ENCODE measurements around the gene GFY.
A peak's percentile ranks its signal among the peaks of the same experiment; 100 is the strongest.
"Not testable (repeated sequence)": the region's sequence is repeated elsewhere in the genome, so short reads cannot be mapped to it uniquely, and the experiment has no call there.

Gene GFY

DNA sequence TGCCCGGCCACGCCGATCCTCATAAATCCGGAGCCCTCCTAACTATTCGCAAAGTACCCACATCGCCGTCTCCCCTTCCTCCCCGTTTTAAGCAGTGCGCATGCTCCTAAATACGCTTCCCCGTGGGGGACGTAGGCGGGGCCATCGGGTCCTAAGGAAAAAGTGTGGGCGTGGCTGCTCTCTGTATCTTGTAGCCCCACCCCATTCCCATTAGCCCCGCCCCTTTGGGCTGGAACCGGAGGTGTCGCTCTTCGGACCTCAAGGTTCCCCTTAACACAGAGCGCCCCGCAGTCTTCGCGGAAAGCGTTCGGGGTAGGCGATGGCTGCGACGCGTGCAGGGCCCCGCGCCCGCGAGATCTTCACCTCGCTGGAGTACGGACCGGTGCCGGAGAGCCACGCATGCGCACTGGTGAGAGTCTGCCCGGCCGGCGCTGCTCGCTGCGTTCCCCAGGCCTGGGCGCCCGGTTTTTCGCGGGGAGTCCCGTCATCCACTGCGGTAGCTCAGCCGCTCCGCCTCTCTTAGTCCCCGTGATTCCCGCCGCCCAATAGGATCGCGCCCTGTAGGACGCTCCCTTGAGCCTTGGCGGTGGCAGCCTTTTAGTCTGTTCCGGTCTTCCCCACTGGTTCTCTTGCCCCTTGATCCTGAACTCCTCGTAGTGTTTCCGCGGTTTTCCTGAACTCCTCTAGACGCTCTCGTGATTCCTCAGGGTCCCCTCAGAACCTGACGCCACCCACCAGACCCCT lies 28.0 kb downstream of the GFY start, which contains the start of gene ALDH16A1:
TSS of gene ALDH16A1 (plus strand) at position 213 of the 744 bp plus-strand sequence. CDS start at position 320, 107 bp downstream.
- Histone ChIP-seq H3K36me3 (ENCODE audit: control insufficient read depth, low read depth, low read length) (peaks cover 4% of the 10 kb centered on the region), H3K27me3 (ENCODE audit: control insufficient read depth, insufficient read depth, low read length) (no peaks in the 10 kb centered on the region), H3K9ac (ENCODE audit: low read length) (peak within 1 kb of the TSS; percentile 100), H3K4me3 (ENCODE audit: low read length) (peak within 1 kb of the TSS; percentile 100), H3K27ac (ENCODE audit: low read length) (peak within 1 kb of the TSS; percentile 99), H3K4me1 (ENCODE audit: control insufficient read depth, low read depth, low read length) (peaks cover 4% of the 10 kb centered on the region), H3K9me3 (ENCODE audit: control insufficient read depth, low read depth, low read length) (no peaks in the 10 kb centered on the region)

DNA sequence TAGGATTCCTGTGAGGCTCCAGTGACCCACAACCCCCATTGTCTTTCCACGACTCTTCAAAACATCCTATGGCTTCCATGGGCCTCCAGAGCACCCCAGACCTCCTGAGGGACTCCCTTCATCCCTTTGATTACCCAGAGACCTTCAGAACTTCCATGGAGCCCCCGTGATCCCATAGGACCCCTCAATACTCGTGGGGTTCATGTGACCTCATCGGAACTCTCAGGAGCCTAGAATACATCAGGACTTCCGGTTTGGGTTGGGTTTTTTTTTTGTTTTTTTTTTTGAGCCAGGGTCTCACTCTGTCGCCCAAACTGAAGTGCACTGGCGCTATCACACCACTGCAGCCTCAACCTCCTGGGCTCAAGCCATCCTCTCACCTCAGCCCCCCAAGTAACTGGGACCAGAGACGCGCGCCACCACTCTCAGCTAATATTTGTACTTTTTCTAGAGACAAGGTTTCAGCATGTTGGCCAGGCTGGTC lies 28.6 kb downstream of the GFY start:
- peak overlapping the region; percentile 100 for H3K4me3 ChIP-seq (ENCODE audit: low read length)
- no peaks in the 10 kb centered on the region for H3K9me3 ChIP-seq (ENCODE audit: control insufficient read depth, low read depth, low read length)
- H3K9ac ChIP-seq (ENCODE audit: low read length) = peak overlapping the region; percentile 100
- H3K36me3 ChIP-seq (ENCODE audit: control insufficient read depth, low read depth, low read length) = peaks cover 4% of the 10 kb centered on the region
- no peaks in the 10 kb centered on the region for H3K27me3 ChIP-seq (ENCODE audit: control insufficient read depth, insufficient read depth, low read length)
- peaks cover 4% of the 10 kb centered on the region for H3K4me1 ChIP-seq (ENCODE audit: control insufficient read depth, low read depth, low read length)
- peak overlapping the region; percentile 99 for H3K27ac ChIP-seq (ENCODE audit: low read length)

DNA sequence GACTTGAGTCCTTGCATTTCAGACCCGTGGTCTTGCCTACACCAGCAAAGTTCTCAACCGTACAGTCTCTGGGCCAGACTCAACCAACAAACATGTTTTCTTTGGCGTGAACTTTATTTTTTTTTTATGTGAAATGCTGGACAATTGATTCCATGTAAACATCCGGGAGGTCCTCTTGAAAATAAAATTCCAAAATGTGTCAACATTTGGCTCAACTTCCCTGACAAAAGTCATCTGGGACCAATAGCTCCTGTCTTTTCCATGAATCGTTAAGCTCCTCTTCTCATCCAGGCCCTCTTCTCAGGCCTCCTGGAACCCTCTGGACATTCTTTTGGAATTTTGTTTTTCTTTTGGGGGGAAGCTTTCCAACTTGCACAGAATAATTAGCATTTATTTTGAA lies 30.6 kb downstream of the GFY start:
- Histone ChIP-seq H3K9me3 (ENCODE audit: control insufficient read depth, low read depth, low read length) (no peaks in the 10 kb centered on the region), H3K36me3 (ENCODE audit: control insufficient read depth, low read depth, low read length) (no peaks in the 10 kb centered on the region), H3K27me3 (ENCODE audit: control insufficient read depth, insufficient read depth, low read length) (no peaks in the 10 kb centered on the region), H3K4me1 (ENCODE audit: control insufficient read depth, low read depth, low read length) (peaks cover 4% of the 10 kb centered on the region), H3K27ac (ENCODE audit: low read length) (no peak overlapping the region), H3K9ac (ENCODE audit: low read length) (no peak overlapping the region), H3K4me3 (ENCODE audit: low read length) (no peak overlapping the region)

DNA sequence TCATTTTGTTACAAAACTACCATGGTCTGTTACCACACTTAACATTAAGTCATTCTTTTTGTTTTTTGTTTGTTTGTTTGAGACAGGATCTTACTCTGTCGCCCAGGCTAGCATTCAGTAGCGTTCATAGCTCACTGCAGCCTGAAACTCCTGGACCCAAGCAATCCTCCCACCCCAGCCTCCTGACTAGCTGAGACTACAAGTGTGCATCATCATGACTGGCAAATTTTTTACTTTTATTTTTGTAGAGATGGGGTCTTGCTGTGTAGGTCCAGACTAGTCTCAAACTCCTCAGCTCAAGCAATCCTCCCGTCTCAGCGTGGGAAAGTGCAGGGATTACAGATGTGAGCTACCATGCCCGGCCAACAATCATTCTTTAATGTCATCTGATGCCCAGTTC lies 31.1 kb downstream of the GFY start:
- peaks cover 4% of the 10 kb centered on the region for H3K4me1 ChIP-seq (ENCODE audit: control insufficient read depth, low read depth, low read length)
- H3K27ac ChIP-seq (ENCODE audit: low read length) = no peak overlapping the region
- H3K4me3 ChIP-seq (ENCODE audit: low read length) = no peak overlapping the region
- no peaks in the 10 kb centered on the region for H3K9me3 ChIP-seq (ENCODE audit: control insufficient read depth, low read depth, low read length)
- no peak overlapping the region for H3K9ac ChIP-seq (ENCODE audit: low read length)
- no peaks in the 10 kb centered on the region for H3K36me3 ChIP-seq (ENCODE audit: control insufficient read depth, low read depth, low read length)
- no peaks in the 10 kb centered on the region for H3K27me3 ChIP-seq (ENCODE audit: control insufficient read depth, insufficient read depth, low read length)

DNA sequence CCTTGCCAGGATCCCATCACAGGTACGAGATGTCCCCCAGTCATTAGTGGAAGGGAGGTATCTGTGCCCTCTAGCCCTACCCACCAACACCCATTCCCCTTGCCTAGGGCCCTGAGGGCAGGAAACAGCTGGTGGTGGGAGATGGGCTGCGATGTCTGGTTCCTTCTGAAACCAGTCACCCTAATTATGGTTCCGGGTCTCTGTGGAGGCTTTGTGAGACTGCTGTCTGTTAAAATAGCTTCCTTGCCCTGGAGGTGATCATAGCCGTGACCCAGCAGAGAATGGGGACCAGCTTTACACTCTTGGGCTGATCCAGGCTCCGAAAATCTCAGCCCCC lies 33.3 kb downstream of the GFY start:
- H3K27ac ChIP-seq (ENCODE audit: low read length) = no peak overlapping the region
- no peaks in the 10 kb centered on the region for H3K36me3 ChIP-seq (ENCODE audit: control insufficient read depth, low read depth, low read length)
- H3K4me3 ChIP-seq (ENCODE audit: low read length) = no peak overlapping the region
- no peaks in the 10 kb centered on the region for H3K27me3 ChIP-seq (ENCODE audit: control insufficient read depth, insufficient read depth, low read length)
- H3K4me1 ChIP-seq (ENCODE audit: control insufficient read depth, low read depth, low read length) = peaks cover 4% of the 10 kb centered on the region
- no peak overlapping the region for H3K9ac ChIP-seq (ENCODE audit: low read length)
- H3K9me3 ChIP-seq (ENCODE audit: control insufficient read depth, low read depth, low read length) = no peaks in the 10 kb centered on the region

DNA sequence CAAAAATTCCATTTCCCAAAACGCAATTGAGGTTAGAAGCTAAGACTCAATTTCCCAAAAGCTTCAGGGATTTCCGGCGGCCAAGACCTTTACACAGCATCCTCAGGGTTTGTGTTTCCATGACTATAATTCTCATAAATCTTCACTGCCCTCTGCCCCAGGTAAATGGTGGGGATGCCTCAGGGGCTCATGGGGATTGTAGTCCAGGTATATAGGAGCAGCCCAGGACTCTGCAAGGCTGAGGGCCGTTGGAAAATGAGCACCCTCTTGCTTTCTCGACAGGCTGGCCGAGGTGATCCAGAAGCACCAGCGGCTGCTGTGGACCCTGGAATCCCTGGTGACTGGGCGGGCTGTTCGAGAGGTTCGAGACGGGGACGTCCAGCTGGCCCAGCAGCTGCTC lies 34.2 kb downstream of the GFY start:
- H3K27ac ChIP-seq (ENCODE audit: low read length) = no peak overlapping the region

DNA sequence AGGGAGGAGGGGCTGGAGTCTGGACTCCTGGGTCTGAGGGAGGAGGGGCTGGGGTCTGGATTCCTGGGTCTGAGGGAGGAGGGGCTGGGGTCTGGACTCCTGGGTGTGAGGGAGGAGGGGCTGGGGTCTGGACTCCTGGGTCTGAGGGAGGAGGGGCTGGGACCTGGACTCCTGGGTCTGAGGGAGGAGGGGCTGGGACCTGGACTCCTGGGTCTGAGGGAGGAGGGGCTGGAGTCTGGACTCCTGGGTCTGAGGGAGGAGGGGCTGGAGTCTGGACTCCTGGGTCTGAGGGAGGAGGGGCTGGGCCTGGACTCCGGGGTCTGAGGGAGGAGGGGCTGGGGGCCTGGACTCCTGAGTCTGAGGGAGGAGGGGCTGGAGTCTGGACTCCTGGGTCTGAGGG lies 35.9 kb downstream of the GFY start:
- H3K36me3 ChIP-seq (ENCODE audit: control insufficient read depth, low read depth, low read length); H3K27ac ChIP-seq (ENCODE audit: low read length); H3K4me3 ChIP-seq (ENCODE audit: low read length): not testable (repeated sequence)

More for the DNA sequence above, 34.2 kb downstream of the GFY start:
- Histone ChIP-seq H3K9ac (ENCODE audit: low read length) (no peak overlapping the region), H3K9me3 (ENCODE audit: control insufficient read depth, low read depth, low read length) (no peaks in the 10 kb centered on the region), H3K4me3 (ENCODE audit: low read length) (no peak overlapping the region), H3K4me1 (ENCODE audit: control insufficient read depth, low read depth, low read length) (no peaks in the 10 kb centered on the region), H3K27me3 (ENCODE audit: control insufficient read depth, insufficient read depth, low read length) (no peaks in the 10 kb centered on the region), H3K36me3 (ENCODE audit: control insufficient read depth, low read depth, low read length) (no peaks in the 10 kb centered on the region)

DNA sequence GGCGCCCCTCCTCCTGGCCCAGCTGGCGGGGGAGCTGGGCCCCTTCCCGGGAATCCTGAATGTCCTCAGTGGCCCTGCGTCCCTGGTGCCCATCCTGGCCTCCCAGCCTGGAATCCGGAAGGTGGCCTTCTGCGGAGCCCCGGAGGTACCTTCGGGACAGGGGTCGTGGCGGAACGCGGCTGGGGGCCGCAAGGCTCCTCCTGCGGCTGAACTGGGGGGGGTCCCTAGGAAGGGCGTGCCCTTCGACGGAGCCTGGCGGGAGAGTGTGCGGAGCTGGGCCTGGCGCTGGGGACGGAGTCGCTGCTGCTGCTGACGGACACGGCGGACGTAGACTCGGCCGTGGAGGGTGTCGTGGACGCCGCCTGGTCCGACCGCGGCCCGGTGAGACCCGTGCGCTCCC lies 36.5 kb downstream of the GFY start:
- H3K9ac ChIP-seq (ENCODE audit: low read length) = no peak overlapping the region
- H3K9me3 ChIP-seq (ENCODE audit: control insufficient read depth, low read depth, low read length) = no peaks in the 10 kb centered on the region
- no peaks in the 10 kb centered on the region for H3K36me3 ChIP-seq (ENCODE audit: control insufficient read depth, low read depth, low read length)
- no peaks in the 10 kb centered on the region for H3K4me1 ChIP-seq (ENCODE audit: control insufficient read depth, low read depth, low read length)
- H3K4me3 ChIP-seq (ENCODE audit: low read length) = no peak overlapping the region
- H3K27ac ChIP-seq (ENCODE audit: low read length) = no peak overlapping the region
- no peaks in the 10 kb centered on the region for H3K27me3 ChIP-seq (ENCODE audit: control insufficient read depth, insufficient read depth, low read length)

More for the DNA sequence above, 35.9 kb downstream of the GFY start:
- H3K4me1 ChIP-seq (ENCODE audit: control insufficient read depth, low read depth, low read length); H3K27me3 ChIP-seq (ENCODE audit: control insufficient read depth, insufficient read depth, low read length); H3K9ac ChIP-seq (ENCODE audit: low read length); H3K9me3 ChIP-seq (ENCODE audit: control insufficient read depth, low read depth, low read length): not testable (repeated sequence)

DNA sequence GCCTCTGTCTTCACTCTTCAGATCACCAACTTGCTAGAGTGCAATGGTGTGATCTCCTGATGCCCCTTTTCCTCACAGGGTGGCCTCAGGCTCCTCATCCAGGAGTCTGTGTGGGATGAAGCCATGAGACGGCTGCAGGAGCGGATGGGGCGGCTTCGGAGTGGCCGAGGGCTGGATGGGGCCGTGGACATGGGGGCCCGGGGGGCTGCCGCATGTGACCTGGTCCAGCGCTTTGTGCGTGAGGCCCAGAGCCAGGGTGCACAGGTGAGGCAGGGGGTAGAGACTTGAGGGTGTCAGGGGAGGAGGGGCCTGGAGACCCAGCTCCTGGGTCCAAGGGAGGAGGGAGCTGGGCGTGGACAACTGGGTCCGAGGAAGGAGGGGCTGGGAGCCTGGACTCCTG lies 37.3 kb downstream of the GFY start:
- no peak overlapping the region for H3K4me3 ChIP-seq (ENCODE audit: low read length)
- no peaks in the 10 kb centered on the region for H3K27me3 ChIP-seq (ENCODE audit: control insufficient read depth, insufficient read depth, low read length)
- H3K9ac ChIP-seq (ENCODE audit: low read length) = no peak overlapping the region
- no peaks in the 10 kb centered on the region for H3K4me1 ChIP-seq (ENCODE audit: control insufficient read depth, low read depth, low read length)
- H3K9me3 ChIP-seq (ENCODE audit: control insufficient read depth, low read depth, low read length) = no peaks in the 10 kb centered on the region
- H3K36me3 ChIP-seq (ENCODE audit: control insufficient read depth, low read depth, low read length) = no peaks in the 10 kb centered on the region
- H3K27ac ChIP-seq (ENCODE audit: low read length) = no peak overlapping the region

DNA sequence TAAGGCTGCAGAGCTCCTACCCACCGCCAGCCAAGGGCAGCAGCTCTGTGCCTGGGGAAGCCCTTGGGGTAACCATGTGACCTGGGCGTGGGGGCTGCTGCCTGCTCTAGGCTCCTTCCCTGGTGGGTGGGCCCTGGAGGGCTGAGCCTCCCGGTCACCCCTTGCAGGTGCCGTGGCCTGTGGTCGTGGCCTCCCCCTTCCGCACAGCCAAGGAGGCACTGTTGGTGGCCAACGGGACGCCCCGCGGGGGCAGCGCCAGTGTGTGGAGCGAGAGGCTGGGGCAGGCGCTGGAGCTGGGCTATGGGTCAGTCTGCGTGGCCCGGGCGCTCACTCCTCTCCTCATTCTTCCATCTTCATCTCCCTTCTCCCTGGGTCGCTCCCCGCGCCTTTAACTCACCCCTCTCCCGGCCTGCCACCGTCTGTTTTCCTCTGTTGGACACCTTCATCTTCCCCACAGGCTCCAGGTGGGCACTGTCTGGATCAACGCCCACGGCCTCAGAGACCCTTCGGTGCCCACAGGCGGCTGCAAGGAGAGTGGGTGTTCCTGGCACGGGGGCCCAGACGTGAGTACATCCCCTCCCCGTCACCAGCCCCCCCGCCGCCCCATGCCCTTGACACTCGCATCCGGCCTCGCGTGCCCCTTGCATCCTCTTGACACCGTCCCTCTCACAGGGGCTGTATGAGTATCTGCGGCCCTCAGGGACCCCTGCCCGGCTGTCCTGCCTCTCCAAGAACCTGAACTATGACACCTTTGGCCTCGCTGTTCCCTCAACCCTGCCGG lies 39.0 kb downstream of the GFY start:
- Histone ChIP-seq H3K36me3 (ENCODE audit: control insufficient read depth, low read depth, low read length) (no peaks in the 10 kb centered on the region), H3K9ac (ENCODE audit: low read length) (no peak overlapping the region), H3K4me3 (ENCODE audit: low read length) (no peak overlapping the region), H3K27me3 (ENCODE audit: control insufficient read depth, insufficient read depth, low read length) (no peaks in the 10 kb centered on the region), H3K9me3 (ENCODE audit: control insufficient read depth, low read depth, low read length) (no peaks in the 10 kb centered on the region), H3K4me1 (ENCODE audit: control insufficient read depth, low read depth, low read length) (peaks cover 5% of the 10 kb centered on the region), H3K27ac (ENCODE audit: low read length) (no peak overlapping the region)

DNA sequence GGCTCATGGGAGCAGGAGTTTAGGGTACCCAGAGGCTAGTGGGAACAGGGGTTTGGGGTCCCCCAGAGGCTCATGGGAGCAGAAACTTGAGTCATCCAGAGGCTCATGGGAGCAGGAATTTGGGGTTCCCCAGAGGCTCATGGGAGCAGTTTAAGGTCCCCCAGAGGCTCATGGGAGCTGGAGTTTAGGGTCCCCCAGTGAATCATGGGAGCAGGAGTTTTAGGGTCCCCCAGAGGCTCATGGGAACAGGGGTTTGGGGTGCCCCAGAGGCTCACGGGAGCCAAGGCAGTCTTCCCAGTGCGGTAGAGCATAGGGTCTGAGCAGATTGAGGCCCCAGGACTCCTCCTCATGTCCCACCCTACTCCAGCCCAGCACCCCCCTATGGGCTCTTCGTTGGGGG lies 40.2 kb downstream of the GFY start:
- H3K9ac ChIP-seq (ENCODE audit: low read length) = no peak overlapping the region
- no peak overlapping the region for H3K27ac ChIP-seq (ENCODE audit: low read length)
- peaks cover 7% of the 10 kb centered on the region for H3K36me3 ChIP-seq (ENCODE audit: control insufficient read depth, low read depth, low read length)
- no peaks in the 10 kb centered on the region for H3K27me3 ChIP-seq (ENCODE audit: control insufficient read depth, insufficient read depth, low read length)
- no peaks in the 10 kb centered on the region for H3K9me3 ChIP-seq (ENCODE audit: control insufficient read depth, low read depth, low read length)
- H3K4me1 ChIP-seq (ENCODE audit: control insufficient read depth, low read depth, low read length) = peaks cover 5% of the 10 kb centered on the region
- H3K4me3 ChIP-seq (ENCODE audit: low read length) = no peak overlapping the region

Data from iPS-18a (cell line).